HG03064 (cell line): ENCODE data around the gene NPTX2.

Experiments
- ATAC-seq: cut with Tn5 transposase; IDR thresholded peaks from one replicate; pipeline ENCODE4 v1.9.1; 2021; ENCODE audit warnings: low read depth; ENCODE audit not compliant: unreplicated experiment

The NPTX2 gene

DNA sequence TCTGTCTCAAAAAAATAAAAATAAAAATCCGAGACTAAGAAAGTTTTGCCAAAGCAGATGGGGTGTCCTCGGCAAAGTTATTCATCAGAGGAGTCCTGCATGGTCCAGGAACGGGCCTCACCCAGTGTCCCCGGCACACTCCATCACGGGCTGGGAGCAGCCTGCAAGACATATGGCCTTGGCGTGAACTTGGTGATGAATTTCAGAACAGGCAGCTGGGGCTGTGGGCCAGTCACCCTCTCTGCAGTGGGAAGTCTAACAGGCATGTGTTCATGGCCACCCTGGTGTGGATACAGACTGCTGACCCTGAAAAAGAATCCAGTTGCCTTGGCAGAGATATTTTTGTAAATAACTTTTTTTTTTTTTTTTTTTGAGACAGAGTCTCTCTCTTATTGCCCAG, 34.7 kb downstream of the NPTX2 start:
- ATAC-seq, result no peak

GRCh38 chr7:98653601-98654310, 36.7 kb downstream of the NPTX2 start:
- ATAC-seq, result no peak

DNA sequence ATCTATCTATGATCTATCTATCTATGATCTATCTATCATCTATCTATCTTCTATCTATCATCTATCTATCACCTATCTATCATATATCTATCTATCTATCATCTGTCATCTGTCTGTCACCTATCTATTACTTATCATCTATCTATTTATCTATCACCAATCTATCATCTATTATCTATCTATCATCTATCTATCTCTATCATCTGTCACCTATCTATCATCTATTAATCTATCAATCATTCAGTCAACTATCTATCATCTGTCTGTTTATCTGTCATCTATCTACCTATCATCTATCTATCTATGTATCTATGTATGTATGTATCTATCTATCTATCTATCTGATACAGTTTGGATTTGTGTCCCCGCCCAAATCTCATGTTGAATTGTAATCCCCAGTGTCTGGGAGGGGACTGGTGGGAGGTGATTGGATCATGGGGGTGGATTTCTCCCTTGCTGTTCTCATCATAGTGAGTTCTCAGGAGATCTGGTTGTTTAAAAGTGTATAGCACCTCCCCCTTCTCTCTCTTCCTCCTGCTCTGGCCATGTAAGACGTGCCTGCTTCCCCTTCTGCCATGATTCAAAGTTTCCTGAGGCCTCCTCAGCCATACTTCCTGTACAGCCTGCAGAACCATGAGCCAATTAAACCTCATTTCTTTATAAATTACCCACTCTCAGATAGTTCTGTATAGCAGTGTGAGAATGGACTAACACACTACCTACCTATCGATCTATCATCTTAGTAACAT, 37.6 kb downstream of the NPTX2 start:
- ATAC-seq, result no peak

GRCh38 chr7:98655611-98656010, 38.5 kb downstream of the NPTX2 start:
- ATAC-seq, result no peak

GRCh38 chr7:98656899-98657298, 39.8 kb downstream of the NPTX2 start:
- ATAC-seq, result no peak

- no peak for ATAC-seq
Measured at GRCh38 chr7:98657736-98658135, 40.7 kb downstream of the NPTX2 start.

GRCh38 chr7:98659756-98660155, 42.7 kb downstream of the NPTX2 start:
- no peak for ATAC-seq

DNA sequence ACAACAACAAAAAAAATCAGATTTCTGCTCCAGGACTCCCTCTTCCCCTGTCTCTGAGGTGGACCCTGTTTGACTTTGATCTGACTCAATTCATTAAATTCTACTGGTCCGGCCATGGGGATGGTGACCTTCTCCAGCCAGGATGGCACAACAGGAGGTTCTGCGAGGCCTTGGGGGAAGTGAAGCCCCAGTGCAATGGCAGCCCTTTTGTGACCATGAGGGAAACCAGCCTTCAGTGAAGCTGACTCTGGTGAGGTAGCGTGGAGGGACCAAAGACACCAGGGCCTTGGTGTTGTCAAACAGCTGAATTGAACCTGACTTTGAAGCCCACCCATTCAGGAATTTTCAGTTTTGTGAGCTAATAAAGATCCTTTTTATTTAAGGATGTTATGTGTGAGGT, 44.5 kb downstream of the NPTX2 start:
- ATAC-seq, result no peak

GRCh38 chr7:98662289-98662688, 45.2 kb downstream of the NPTX2 start:
- ATAC-seq, result no peak

DNA sequence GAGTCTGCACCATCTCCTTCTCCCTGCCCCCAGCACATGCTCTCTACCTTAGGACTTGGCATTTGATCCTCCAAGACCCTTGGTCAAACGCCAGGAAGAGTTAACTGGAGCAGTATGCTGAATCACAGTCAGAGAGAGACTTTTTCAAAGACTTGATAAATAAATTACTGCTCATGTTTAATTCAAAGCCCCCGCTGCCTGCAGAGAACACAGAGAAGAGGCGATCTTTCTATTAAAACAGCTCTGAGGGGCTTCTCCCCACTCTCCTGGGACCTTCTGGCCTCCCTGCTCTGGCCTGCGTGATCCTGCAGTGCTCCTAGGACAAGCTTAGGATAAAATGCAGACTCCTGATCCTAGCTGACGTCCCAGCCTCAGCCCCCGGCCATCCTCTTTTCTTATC, 47.8 kb downstream of the NPTX2 start:
- ATAC-seq, result no peak

DNA sequence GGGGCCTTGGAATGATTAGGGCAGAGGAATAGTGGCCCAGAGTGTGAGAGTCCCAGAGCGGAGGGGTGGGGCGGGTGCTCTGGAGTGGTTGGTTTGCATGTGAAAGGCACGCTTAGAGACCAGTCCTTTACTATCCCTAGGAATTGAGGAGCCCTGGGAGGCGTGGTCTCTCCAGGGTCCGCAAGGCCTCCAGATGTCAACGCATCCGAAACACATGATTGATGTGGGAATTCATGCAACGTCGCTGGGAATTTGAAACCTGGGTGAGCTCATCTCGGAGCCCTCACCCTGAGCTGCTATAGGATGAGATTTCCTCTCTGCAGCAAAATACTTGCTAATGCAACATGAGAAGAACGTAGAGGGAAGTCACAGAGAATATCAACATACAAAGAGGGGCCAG, 51.2 kb downstream of the NPTX2 start:
- ATAC-seq, result no peak

DNA sequence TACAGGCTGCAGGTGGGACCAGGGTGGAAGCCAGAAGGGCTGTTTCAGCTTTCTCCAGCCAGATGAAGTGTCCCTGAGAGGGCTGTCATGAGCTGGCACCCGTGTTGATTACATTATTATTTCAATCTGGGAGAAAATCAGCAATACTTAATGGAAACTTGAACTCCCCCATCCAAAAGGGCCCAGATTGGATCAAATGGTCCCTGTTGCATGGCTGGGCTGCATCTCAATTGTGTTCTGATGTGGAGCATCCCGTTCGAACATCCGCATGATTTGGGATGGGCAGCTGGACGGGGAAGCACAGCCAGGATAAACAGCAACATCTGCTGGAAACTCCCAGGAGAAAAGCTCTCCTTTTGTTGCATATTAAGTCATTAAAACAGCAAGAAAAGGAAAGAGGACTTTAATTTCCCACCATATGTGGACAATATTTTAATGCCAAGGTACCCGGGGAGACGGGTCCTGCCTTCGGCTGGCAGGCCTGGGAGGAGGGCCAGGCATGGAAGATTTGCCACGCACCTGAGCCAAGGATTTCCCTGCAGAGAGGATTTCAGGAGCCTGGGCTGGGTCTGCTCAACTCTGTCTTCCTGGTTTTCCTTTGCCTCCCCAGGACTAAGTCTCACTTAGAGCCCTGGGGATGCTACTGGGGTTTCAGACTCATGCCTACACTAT, 52.4 kb downstream of the NPTX2 start:
- no peak for ATAC-seq

DNA sequence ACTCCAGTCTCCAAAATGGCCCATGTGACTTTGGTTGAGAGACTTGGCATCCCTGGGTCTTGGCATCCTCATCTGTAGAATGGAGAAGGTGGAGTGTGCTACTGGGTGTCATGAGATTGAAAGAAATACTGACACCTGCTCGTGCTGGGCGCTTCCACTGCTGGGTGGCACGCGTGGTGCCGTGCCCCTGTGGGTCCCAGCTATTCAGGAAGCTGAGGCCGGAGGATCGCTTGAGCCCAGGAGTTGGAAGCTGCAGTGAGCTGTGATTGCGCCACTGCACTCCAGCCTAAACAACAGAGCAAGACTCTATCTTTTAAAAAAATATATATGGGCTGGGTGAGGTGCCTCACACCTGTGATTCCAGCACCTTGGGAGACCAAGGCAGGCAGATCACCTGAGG, 53.1 kb downstream of the NPTX2 start:
- ATAC-seq, result no peak

DNA sequence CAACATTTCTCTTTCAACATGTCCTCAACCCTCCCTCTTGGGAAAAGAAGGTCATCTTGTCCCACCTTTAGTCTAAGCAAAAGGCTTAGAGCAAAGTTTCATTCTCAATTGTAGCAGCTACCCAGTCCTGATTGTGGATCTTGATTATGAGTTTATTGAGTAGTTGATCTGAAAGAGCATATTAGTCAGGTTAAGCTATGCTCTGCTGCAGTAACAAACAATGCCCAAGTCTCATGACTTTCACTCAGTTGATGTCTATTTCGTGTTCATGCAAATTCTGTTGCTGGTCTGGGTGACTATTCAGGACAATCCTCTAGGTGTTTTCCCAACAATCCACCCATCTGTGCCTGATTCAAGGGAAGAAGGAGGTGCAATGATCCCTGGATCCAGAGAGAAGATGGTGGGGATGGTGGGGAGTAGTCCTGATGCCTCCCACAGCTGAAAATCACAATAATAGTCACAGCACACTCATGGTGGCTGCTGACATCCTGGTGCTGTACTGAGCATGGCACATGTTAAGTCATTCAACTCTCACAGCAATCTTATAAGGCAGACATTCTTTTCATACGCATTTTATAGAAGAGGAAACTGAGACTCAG, 54.7 kb downstream of the NPTX2 start:
- no peak for ATAC-seq

DNA sequence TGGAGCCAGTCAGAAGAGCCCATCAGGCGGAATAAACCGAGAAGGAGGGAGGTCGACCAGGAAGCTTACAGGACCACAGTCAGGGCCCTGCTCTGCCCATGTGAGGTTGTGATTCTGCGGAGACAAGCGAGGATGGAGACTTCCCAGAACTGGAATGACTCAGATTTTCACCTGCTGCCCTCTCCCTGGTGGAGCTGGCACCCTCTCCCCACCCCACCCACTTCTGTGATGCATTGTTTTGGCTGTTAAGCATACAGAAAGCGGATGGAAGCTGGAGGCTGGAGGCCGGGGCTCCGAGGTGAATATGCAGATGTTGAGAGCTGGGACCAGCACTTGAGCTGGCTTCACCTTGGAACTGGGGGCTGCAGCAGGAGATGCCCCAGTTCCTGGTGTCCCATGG, 57.4 kb downstream of the NPTX2 start:
- no peak for ATAC-seq

- no peak for ATAC-seq
Measured at GRCh38 chr7:98674881-98675280, 57.8 kb downstream of the NPTX2 start.

DNA sequence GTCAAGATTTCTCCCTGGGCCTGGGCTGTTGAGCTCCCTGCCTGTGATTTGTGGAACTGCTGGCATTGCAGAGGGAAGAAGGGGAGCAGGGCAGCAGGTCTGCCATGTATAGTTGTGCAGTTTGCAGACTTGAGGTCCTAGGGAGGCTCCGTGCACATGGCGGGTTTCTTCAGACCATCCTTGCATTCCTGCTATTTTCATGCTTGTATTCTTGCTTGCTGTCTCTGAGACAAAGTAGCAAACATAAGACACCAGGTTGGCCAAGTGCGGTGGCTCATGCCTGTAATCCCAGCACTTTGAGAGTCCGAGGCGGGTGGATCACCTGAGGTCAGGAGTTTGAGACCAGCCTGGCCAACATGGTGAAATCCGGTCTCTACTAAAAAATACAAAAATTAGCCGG, 61.1 kb downstream of the NPTX2 start:
- no peak for ATAC-seq
